Tibial nerve (tissue), 4 donors: ENCODE measurements around the gene ADGRG4. TPM values are rescaled to one million over a fixed set of nuclear protein-coding genes. Genes with fewer than 3 reads are reported as not detected.

Source experiments
- DNase-seq, 2 donors: peaks; one replicate each; pipeline ENCODE4 v3.0.0-alpha.2; 2019; ENCODE audit warnings: low spot score in 2 of 2
- H3K27ac ChIP-seq, 4 donors: fragments of 200-600 bp; sonication (generic) in 3 of 4; one replicate each; pipeline ENCODE4 v1.5.1; 2017 to 2019; ENCODE audit warnings: mild to moderate bottlenecking in 1 of 4
- H3K27me3 ChIP-seq, 2 donors: fragments of 200-600 bp; sonication (generic) in 1 of 2; one replicate each; pipeline versions ENCODE4 v1.5.1 to v1.6.0; 2017 to 2019
- H3K36me3 ChIP-seq, 3 donors: fragments of 200-600 bp; sonication (generic); one replicate each; pipeline ENCODE4 v1.5.1; 2018 to 2019
- H3K4me1 ChIP-seq, 4 donors: fragments of 200-600 bp; sonication (generic) in 3 of 4; one replicate each; pipeline ENCODE4 v1.5.1; 2017 to 2019
- H3K4me3 ChIP-seq, 4 donors: fragments of 200-600 bp; sonication (generic) in 3 of 4; one replicate each; pipeline ENCODE4 v1.5.1; 2017 to 2019; ENCODE audit warnings: mild to moderate bottlenecking in 1 of 4, moderate library complexity in 1 of 4
- H3K9me3 ChIP-seq, 4 donors: fragments of 200-600 bp; sonication (generic) in 3 of 4; one replicate each; pipeline ENCODE4 v1.5.1; 2017 to 2019
- CTCF ChIP-seq, 5 experiments: fragments of 200-600 bp in 3 of 5; fragments of 450-650 bp in 2 of 5; sonication (generic) in 3 of 5; IDR thresholded peaks; one replicate each; pipeline ENCODE4 v1.5.1; 2016 to 2019; ENCODE audit warnings: antibody characterized with exemption in 5 of 5, mild to moderate bottlenecking in 3 of 5, moderate library complexity in 2 of 5
- EP300 ChIP-seq, 2 donors: sonication (generic); formaldehyde crosslinking; IDR thresholded peaks; one replicate each; pipeline ENCODE4 v1.6.1; 2017; ENCODE audit warnings: antibody characterized with exemption in 2 of 2, mild to moderate bottlenecking in 1 of 2
- POLR2A ChIP-seq, 2 donors: fragments of 450-650 bp; IDR thresholded peaks; one replicate each; pipeline ENCODE4 v1.6.1; 2017; ENCODE audit warnings: antibody characterized with exemption in 2 of 2, mild to moderate bottlenecking in 2 of 2, moderate library complexity in 2 of 2
- WGBS, 2 donors: methylation state at CpG; one replicate each; pipeline ENCODE4 v1.1.5; 2018; 5-methylcytosine and 5-hydroxymethylcytosine counted together
- total RNA-seq, 4 donors: library from RNA; depleted of rRNA; stranded (reverse); fragments of >200 nt; gene quantifications; one replicate each; pipeline ENCODE4 v1.1.0, GENCODE V29; 2016

Gene ADGRG4
- total RNA-seq, 4 donors from 2014 or later = 0.20 TPM; not detected in 3

GRCh38 chrX:136295380-136295779, 5.4 kb upstream of the ADGRG4 start:
- no peak for DNase-seq
- H3K4me3 ChIP-seq = no peak overlapping the region
- no peaks in the 10 kb centered on the region for H3K36me3 ChIP-seq
- no peaks in the 10 kb centered on the region for H3K4me1 ChIP-seq
- TF ChIP-seq EP300 (IDR thresholded peaks at IDR 0.05) = no peak
- TF ChIP-seq POLR2A (IDR thresholded peaks at IDR 0.05) = no peak
- no peak for TF ChIP-seq CTCF (IDR thresholded peaks at IDR 0.05)
- peaks cover 0 to 11% of the 10 kb centered on the region in 2 donors for H3K27me3 ChIP-seq
- WGBS, 2 donors = 74 to 85% methylated on average over 8 of the region's 8 CpGs
- no peaks in the 10 kb centered on the region for H3K9me3 ChIP-seq
- no peak overlapping the region for H3K27ac ChIP-seq

GRCh38 chrX:136303041-136303440, 2.3 kb downstream of the ADGRG4 start:
- H3K4me1 ChIP-seq = no peaks in the 10 kb centered on the region
- H3K9me3 ChIP-seq = no peaks in the 10 kb centered on the region
- no peak for TF ChIP-seq EP300 (IDR thresholded peaks at IDR 0.05)
- no peak for TF ChIP-seq CTCF (IDR thresholded peaks at IDR 0.05)
- no peak for TF ChIP-seq POLR2A (IDR thresholded peaks at IDR 0.05)
- H3K36me3 ChIP-seq = no peaks in the 10 kb centered on the region
- WGBS, 2 donors = 82 to 100% methylated on average over 3 of the region's 3 CpGs
- peaks cover 0 to 6% of the 10 kb centered on the region in 2 donors for H3K27me3 ChIP-seq
- no peak overlapping the region for H3K27ac ChIP-seq
- no peak overlapping the region for H3K4me3 ChIP-seq
- no peak for DNase-seq

GRCh38 chrX:136304493-136304892, 3.7 kb downstream of the ADGRG4 start:
- no peaks in the 10 kb centered on the region for H3K9me3 ChIP-seq
- no peak for TF ChIP-seq EP300 (IDR thresholded peaks at IDR 0.05)
- no peak for TF ChIP-seq CTCF (IDR thresholded peaks at IDR 0.05)
- no peaks in the 10 kb centered on the region for H3K4me1 ChIP-seq
- no peak for DNase-seq
- H3K27ac ChIP-seq = no peak overlapping the region
- H3K36me3 ChIP-seq = no peaks in the 10 kb centered on the region
- H3K27me3 ChIP-seq = peaks cover 0 to 7% of the 10 kb centered on the region in 2 donors
- no peak overlapping the region for H3K4me3 ChIP-seq
- WGBS, 2 donors = 55 to 67% methylated on average over 3 of the region's 3 CpGs

DNA sequence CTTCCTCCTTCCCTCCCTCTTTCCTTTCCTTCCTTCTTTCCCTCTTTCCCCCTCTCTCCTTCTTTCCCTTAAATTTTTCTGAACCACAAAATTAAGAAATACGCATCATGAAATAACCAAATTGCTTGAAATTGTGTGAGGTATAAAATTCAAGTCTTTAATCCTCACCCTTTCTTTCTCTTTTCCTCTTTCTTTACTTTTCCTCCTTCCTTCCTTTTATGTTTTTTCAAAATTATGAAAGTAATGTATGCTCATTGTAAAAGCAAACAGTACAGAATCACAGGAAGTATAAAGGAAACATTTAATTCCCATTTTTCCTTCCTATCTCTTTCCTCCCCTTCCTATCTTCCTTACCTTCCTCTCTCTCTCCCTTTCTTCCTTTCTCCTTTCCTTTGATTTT, 5.4 kb downstream of the ADGRG4 start:
- no peak for DNase-seq
- Histone ChIP-seq H3K36me3 (no peaks in the 10 kb centered on the region), H3K27me3 (peaks cover 0 to 9% of the 10 kb centered on the region in 2 donors), H3K27ac (no peak overlapping the region), H3K9me3 (no peaks in the 10 kb centered on the region), H3K4me1 (no peaks in the 10 kb centered on the region), H3K4me3 (no peak overlapping the region)
- no peak for TF ChIP-seq EP300 (IDR thresholded peaks at IDR 0.05)
- no peak for TF ChIP-seq CTCF (IDR thresholded peaks at IDR 0.05)
- TF ChIP-seq POLR2A (IDR thresholded peaks at IDR 0.05) = no peak
- 86 to 92% methylated on average over 1 of the region's 1 CpG for WGBS, 2 donors

DNA sequence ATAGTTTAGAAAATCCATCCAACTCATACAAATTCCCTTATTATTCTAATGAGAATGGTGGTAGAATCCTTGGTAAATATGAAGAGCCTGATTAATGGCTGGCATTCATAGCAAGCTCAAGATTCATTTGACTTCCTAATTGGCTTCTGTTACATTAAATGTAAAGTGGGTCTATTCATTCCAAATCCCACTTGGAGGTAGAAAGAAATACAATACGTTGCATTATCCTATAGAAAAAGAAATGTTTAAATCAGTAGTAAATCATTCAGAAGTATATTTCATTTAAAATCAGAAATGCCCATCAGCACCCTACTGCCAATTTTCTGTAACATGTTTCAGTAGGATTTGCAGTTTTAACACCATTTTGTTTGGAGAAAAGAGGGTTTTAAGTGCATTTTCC, 6.7 kb downstream of the ADGRG4 start:
- WGBS, 2 donors = 18 to 52% methylated on average over 1 of the region's 1 CpG
- H3K27ac ChIP-seq = no peak overlapping the region
- no peaks in the 10 kb centered on the region for H3K9me3 ChIP-seq
- peaks cover 0 to 9% of the 10 kb centered on the region in 2 donors for H3K27me3 ChIP-seq
- no peak for DNase-seq
- H3K36me3 ChIP-seq = no peaks in the 10 kb centered on the region
- TF ChIP-seq CTCF (IDR thresholded peaks at IDR 0.05) (no peak), POLR2A (IDR thresholded peaks at IDR 0.05) (no peak), EP300 (IDR thresholded peaks at IDR 0.05) (no peak)
- H3K4me3 ChIP-seq = no peak overlapping the region
- H3K4me1 ChIP-seq = no peaks in the 10 kb centered on the region
